Measurements from ENCODE around the gene SARM1.

DNA sequence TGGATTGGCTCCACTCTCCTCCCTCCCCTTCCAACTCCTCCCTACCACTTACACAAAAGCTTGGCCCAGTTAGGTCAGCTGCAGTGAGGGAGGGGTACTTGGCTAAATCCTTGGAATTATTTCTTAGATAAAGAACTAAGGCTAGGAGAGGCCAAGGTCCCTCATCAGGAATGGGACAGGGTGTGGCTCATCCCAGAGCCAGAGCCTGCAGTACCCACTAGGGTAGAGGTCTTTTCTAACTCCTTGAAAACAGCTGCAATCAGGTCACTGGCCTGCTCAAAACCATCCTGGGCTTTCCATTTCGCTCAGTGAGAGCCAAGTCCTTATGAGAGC lies 36.4 kb downstream of the SARM1 start:
- TF ChIP-seq PAX5 (IDR thresholded peaks at IDR 0.05; ENCODE audit: insufficient read depth, low read length, severe bottlenecking) = no peak
- no peak for TF ChIP-seq POLR2A (IDR thresholded peaks at IDR 0.05; ENCODE audit: low read depth, low read length)
- TF ChIP-seq POLR2AphosphoS5 (IDR thresholded peaks at IDR 0.05; ENCODE audit: low read depth, low read length) = no peak

Measured in GM12891 (cell line).